GM18519 (cell line): Measurements from ENCODE around the gene ZAP70.

Source experiments
- ATAC-seq: cut with Tn5 transposase; IDR thresholded peaks from one replicate; pipeline ENCODE4 v1.9.1; 2021; ENCODE audit warnings: mild to moderate bottlenecking, moderate library complexity; ENCODE audit not compliant: unreplicated experiment, low FRiP score

ZAP70 gene

GRCh38 chr2:97731274-97732020 is 18.1 kb downstream of the ZAP70 start:
- ATAC-seq: no peak

- ATAC-seq: no peak
Observed at GRCh38 chr2:97732436-97733340, 19.3 kb downstream of the ZAP70 start.

DNA sequence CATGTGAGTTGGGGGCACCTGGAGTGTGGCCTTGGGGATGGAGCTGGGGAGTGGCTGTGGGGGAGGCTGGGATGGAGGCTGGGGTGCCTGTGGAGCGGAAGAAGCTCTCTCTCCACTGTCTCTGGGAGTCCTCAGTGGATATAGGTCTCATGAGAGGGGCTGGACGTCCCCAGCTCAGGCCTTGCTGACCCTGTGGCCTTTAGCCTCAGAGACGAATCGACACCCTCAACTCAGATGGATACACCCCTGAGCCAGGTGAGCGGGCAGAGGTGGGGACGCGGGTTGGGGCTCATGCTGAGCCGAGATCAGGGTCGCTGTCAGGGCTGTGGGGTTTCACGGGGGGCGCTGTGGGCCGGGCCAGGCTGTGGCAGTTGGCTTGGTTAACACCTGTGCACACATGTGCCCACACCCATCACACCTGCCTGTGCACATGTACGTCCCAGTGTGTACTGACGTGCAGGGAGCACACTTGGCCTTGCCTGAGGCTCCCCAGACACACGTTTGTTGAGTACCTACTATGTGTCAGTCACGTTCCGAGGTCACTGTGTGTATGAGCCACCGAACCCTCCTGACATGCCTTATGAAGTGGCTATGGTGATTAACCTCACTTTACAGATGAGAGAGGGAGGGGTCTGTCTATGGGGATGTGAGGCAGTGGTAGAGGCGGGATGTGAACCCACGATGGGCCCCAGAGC is 20.1 kb downstream of the ZAP70 start:
- no peak for ATAC-seq

- ATAC-seq: no peak
Observed at GRCh38 chr2:97734061-97735051, 21.0 kb downstream of the ZAP70 start.

DNA sequence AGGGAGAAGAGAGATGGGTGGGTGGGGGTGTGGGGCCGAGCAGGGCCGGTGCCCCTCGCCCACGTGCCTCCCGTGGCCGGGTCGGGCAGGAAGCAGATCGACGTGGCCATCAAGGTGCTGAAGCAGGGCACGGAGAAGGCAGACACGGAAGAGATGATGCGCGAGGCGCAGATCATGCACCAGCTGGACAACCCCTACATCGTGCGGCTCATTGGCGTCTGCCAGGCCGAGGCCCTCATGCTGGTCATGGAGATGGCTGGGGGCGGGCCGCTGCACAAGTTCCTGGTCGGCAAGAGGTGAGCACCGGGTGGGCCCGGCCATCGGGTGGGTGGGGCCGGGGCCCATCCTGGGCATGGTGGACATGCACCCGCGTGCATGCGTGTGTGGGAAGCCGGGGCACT is 21.8 kb downstream of the ZAP70 start:
- no peak for ATAC-seq

DNA sequence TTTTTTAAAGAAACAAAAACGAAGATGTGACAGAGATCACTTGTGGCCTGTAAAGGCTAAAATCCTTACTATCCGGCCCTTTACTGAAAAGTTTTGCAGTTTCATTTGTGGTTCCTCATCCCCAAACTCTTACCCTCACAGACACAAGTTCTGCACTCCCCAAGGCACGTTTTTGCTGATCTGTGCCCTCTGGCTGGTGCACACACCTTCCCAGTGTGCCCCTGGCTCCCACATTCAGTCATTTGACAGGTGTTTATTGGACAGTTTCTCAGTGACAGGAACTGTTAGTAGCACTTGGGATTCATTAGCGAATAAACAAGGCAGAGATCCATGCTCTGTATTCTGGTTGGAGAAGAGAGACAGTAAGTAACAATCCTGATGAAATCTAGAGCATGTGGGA is 22.8 kb downstream of the ZAP70 start:
- no peak for ATAC-seq

DNA sequence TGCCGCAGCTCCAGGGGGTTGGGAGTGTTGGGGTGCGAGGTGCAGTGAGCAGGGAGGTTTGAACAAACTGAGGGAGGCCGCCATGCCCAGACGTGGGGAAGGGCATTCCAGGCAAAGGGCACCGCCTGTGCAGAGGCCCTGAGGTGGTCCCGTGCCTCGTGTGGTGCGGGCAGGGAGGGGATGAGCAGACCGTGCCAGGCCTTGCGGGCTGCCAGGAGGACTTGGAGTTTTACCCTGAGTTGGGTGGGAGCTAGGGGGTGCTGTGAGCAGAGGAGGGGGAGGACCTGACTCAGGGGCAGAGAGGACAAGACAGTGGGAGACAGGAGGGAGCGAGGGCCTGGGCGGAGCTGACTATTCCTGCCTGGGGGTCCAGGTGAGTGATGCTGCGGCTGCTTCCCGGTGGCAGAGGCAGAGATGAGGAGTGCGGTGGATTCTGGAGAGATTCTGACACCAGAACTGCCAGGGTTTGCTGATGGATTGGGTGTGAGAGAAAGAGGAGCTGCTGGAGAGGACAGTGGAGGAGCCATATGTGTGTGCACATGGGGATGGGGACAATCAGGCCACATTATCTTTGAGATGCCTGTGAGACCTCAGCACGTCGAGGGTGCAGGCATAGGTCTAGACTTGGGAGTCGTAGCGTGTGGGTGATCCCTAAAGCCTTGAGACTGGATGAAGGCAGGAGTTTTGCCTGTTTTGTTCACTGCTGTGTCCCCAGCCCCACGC is 23.4 kb downstream of the ZAP70 start:
- ATAC-seq: no peak

DNA sequence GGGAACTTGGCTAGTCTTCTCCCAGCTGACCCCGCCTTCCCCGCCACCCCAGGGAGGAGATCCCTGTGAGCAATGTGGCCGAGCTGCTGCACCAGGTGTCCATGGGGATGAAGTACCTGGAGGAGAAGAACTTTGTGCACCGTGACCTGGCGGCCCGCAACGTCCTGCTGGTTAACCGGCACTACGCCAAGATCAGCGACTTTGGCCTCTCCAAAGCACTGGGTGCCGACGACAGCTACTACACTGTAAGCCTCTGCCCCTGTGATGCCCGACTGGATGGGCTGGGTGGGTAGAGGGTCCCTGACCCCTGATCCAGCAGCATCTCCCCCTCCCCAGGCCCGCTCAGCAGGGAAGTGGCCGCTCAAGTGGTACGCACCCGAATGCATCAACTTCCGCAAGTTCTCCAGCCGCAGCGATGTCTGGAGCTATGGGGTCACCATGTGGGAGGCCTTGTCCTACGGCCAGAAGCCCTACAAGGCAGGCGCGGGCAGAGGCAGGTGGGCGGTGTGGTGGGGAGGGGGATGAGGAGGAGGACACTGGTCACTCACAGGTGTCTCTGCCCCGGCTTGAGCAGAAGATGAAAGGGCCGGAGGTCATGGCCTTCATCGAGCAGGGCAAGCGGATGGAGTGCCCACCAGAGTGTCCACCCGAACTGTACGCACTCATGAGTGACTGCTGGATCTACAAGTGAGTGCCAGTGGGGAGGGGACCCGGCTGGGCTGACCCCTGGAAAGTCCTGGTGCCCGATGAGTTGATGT is 24.2 kb downstream of the ZAP70 start:
- ATAC-seq: no peak

DNA sequence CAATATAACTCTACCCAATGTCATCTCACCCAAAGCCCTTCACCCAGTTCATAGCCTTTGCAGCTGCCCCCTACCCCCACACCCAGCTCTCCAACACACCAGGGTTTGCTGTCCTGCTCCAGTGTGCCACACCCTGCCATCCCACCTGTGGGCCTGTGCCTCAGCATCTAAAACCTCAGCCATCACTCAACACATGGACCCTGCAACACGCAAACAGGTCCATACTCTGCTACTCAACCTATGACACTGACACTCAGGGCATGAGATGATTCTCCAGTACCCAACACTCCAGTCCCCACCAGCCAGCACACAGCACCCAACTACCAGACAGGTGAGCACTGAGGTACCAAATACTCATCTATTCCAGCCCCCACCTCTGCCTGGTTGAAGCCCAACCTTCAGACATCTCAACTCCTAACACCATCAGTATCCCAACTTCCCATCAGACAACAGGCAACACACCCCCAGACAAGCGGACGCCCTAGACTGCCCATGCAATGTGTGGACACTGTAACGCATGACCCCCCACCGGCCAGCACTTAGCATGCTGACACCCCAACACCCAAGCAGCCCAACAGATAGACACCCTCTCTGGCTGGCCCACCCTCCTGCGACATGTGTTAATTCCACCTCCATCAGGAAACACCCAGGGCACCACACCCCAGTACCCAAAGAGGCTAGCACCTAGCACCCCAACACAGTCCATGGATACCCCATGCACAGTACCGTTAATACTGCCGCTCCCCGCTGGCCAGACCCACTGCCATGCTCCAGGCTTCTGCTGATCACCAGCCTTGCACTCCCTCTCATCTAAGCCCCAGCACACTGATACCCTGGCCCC is 25.0 kb downstream of the ZAP70 start:
- no peak for ATAC-seq

DNA sequence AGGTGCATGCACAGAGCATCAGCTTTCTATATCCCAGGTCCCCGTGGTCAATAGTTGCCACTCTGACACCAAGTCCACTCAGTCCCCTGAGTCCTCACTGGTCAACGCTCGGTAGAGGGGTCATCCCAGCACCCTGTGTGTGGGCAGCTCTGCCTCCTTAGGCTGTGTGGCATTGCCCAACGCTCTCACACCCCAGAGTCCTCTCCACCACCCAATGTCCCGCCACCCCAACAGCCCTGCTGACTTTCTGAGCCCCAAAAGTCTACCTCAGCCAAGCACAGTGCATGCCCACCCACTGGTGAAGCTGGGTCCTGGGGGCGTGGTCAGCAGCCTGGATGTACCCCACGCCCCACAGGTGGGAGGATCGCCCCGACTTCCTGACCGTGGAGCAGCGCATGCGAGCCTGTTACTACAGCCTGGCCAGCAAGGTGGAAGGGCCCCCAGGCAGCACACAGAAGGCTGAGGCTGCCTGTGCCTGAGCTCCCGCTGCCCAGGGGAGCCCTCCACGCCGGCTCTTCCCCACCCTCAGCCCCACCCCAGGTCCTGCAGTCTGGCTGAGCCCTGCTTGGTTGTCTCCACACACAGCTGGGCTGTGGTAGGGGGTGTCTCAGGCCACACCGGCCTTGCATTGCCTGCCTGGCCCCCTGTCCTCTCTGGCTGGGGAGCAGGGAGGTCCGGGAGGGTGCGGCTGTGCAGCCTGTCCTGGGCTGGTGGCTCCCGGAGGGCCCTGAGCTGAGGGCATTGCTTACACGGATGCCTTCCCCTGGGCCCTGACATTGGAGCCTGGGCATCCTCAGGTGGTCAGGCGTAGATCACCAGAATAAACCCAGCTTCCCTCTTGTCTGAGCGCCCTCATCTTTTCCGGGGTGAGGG is 25.9 kb downstream of the ZAP70 start:
- no peak for ATAC-seq

DNA sequence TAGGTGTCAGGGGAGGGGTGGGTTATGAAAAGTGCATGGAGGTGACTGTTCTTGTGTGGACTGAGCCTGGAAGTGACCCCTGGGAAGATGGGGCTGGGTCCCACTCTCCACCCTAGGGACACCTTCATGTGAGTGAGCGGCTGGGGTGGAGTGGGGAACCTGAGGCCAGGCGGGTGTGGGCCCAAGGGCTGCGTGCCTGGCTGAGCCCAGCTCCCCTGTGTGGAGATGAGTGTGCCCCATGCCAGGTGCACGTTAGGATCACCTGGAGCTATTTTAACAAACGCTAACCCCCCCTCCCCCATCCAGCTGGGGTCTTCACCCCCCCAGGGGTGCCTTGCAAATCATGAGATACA is 26.5 kb downstream of the ZAP70 start:
- ATAC-seq: no peak

GRCh38 chr2:97740590-97741182 is 27.3 kb downstream of the ZAP70 start:
- ATAC-seq: no peak

DNA sequence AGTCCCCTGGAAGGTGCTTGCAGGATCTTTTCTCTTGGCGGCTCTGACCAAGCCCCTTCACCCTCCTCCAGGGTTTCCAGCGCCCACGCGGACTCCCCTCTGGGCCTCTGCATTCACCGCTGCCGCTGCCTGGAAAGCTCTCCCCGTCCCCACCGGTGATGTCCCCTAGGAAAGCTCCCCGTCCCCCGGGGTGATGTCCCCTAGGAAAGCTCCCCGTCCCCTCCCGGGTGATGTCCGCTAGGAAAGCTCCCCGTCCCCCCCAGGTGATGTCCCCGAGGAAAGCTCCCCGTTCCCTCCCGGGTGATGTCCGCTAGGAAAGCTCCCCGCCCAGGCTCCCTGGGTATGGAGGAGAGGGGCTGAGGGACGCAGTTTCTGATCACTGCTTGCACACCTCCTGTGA is 27.9 kb downstream of the ZAP70 start:
- no peak for ATAC-seq

DNA sequence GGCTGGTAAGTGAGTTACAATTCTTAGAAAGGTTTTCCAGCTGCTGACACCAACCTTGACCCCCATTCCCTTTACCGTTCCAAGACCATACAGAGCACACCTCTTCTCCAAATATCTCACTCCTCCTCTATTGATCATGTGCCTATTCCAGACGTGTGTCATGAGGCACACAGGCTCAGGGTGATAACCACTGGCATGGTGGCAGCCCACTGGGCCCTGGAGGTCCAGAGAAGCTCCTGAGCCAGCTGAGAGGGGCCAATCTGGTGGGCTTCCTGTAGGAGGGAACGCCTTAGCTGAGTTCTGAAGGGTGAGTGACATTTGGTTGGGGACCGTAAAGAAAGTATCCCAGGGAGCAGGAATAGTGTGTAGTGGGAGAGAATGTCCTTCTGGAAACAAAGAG is 28.3 kb downstream of the ZAP70 start:
- no peak for ATAC-seq

DNA sequence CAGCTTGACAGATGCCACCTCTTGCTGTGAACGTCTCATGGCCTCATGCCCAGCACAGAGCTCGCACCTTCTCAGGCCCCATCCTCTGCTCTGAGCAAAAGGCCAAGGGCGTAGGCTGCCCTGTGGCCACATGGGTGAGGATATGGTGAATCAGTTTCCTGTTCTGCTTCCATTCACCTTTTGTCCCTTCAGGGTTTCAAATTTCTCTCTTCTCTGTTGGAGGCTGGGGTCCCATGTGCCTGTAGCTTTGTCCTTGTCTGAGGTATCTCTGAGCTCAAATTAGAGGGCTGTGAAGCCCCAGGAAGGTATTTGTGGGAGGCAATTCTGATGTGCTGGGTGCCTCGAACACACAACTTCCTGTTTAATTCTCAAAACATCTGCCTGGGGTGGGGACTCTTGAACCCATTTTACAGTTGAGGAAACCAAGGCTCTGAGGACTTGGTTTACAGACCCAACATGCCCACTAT is 29.0 kb downstream of the ZAP70 start:
- ATAC-seq: no peak

- ATAC-seq: no peak
Observed at GRCh38 chr2:97743913-97744312, 30.5 kb downstream of the ZAP70 start.
